ENCODE results near the gene NRG4. TPM values are rescaled to one million over a fixed set of nuclear protein-coding genes. Genes with fewer than 3 reads are reported as not detected.

The NRG4 gene
- total and polyA plus RNA-seq, 9 of the 15 experiments (the other 6 are each of a cell fraction or from before 2014, with no cell fraction given) = 0.33 to 2.5 (median 0.76) TPM

GRCh38 chr15:75943713-75944215 lies 68.5 kb downstream of the NRG4 start:
- DNase-seq (ENCODE audit: extremely low read depth in 1 of 4, low spot score in 3 of 4) (no peak), ATAC-seq (no peak; the same call in 1 of the 3 replicates), FAIRE-seq (no peak)
- H3K9me1 ChIP-seq (ENCODE audit: control insufficient read depth, insufficient read depth, low read length) = no peaks in the 10 kb centered on the region
- 0 out of 2 replicates have a peak, but pooled peaks cover 2% of the 10 kb centered on the region for H3K9me3 ChIP-seq (replicated peaks; ENCODE audit: control insufficient read depth, insufficient read depth, low read depth, low read length)
- no peak overlapping the region for H3K9ac ChIP-seq (ENCODE audit: insufficient read depth in 1 of 2, low read depth in 2 of 2, low read length in 2 of 2)
- no peaks in the 10 kb centered on the region for H4K20me1 ChIP-seq (replicated peaks; ENCODE audit: control insufficient read depth, insufficient read depth, low read length)
- no peak overlapping the region for H3K4me2 ChIP-seq (ENCODE audit: insufficient read depth, low read length)
- H3K27ac ChIP-seq (ENCODE audit: extremely low read depth, low read depth, low read length) = no peak overlapping the region
- H3K36me3 ChIP-seq (ENCODE audit: control insufficient read depth, insufficient read depth, low read length) = no peaks in the 10 kb centered on the region
- no peaks in the 10 kb centered on the region for H3K4me1 ChIP-seq (replicated peaks in 1 of 2; ENCODE audit: control insufficient read depth in 2 of 2, insufficient read depth in 2 of 2, low read length in 2 of 2)
- BruUV-seq (replicated peaks) = no TSS peak
- 0 out of 5 replicates have a peak, but pooled peaks cover 2 to 4% of the 10 kb centered on the region in 2 experiments for H3K27me3 ChIP-seq (ENCODE audit: control insufficient read depth in 2 of 2, insufficient read depth in 2 of 2, low read length in 2 of 2)
- H3K4me3 ChIP-seq = no peak overlapping the region
- CTCF ChIA-PET (ENCODE audit: low intra/inter-chr PET ratio) = no interaction called here
- in situ Hi-C loops (cut with MboI) (no loop called here), intact Hi-C loops (cut with micrococcal nuclease) (no loop called here)
- 18% methylated on average over 1 of the region's 1 CpG for WGBS (ENCODE audit: insufficient coverage, low coverage, missing lambda C conversion rate)
- TF ChIP-seq POLR2H (tag; IDR thresholded peaks at IDR 0.05; ENCODE audit: low read depth) = no peak
- TF ChIP-seq KDM1A (IDR thresholded peaks at IDR 0.05) = no peak
- TF ChIP-seq ZNF449 (CRISPR knock-in tag; IDR thresholded peaks at IDR 0.05) = no peak
- no peak for TF ChIP-seq POLR2G (IDR thresholded peaks at IDR 0.05; ENCODE audit: low read depth, low read length)
- TF ChIP-seq BRF2 (IDR thresholded peaks at IDR 0.05; ENCODE audit: borderline replicate concordance, insufficient read depth, insufficient read length) = no peak
- no peak for TF ChIP-seq KLF1 (tag; IDR thresholded peaks at IDR 0.05)
- TF ChIP-seq ZNF3 (CRISPR knock-in tag; IDR thresholded peaks at IDR 0.05) = no peak
- no peak for TF ChIP-seq AFF1 (IDR thresholded peaks at IDR 0.05; ENCODE audit: low read depth in 1 of 2, partially characterized antibody in 2 of 2)
- no peak for TF ChIP-seq NRF1 (conservative IDR thresholded peaks at IDR 0.05 in 1 of 2, IDR thresholded peaks at IDR 0.05 in 1 of 2)
- TF ChIP-seq ZFP91 (CRISPR knock-in tag; IDR thresholded peaks at IDR 0.05) = no peak
- TF ChIP-seq HOMEZ (CRISPR knock-in tag; IDR thresholded peaks at IDR 0.05) = no peak
- no peak overlapping the region for H2AFZ ChIP-seq (ENCODE audit: low read depth, low read length)
- POLR2A ChIA-PET = no interaction called here
- H3K79me2 ChIP-seq (ENCODE audit: control insufficient read depth, insufficient read depth, low read length) = no peaks in the 10 kb centered on the region
